ENCODE data around the gene RPS6KL1.

Gene RPS6KL1, protein sequence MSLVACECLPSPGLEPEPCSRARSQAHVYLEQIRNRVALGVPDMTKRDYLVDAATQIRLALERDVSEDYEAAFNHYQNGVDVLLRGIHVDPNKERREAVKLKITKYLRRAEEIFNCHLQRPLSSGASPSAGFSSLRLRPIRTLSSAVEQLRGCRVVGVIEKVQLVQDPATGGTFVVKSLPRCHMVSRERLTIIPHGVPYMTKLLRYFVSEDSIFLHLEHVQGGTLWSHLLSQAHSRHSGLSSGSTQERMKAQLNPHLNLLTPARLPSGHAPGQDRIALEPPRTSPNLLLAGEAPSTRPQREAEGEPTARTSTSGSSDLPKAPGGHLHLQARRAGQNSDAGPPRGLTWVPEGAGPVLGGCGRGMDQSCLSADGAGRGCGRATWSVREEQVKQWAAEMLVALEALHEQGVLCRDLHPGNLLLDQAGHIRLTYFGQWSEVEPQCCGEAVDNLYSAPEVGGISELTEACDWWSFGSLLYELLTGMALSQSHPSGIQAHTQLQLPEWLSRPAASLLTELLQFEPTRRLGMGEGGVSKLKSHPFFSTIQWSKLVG

DNA sequence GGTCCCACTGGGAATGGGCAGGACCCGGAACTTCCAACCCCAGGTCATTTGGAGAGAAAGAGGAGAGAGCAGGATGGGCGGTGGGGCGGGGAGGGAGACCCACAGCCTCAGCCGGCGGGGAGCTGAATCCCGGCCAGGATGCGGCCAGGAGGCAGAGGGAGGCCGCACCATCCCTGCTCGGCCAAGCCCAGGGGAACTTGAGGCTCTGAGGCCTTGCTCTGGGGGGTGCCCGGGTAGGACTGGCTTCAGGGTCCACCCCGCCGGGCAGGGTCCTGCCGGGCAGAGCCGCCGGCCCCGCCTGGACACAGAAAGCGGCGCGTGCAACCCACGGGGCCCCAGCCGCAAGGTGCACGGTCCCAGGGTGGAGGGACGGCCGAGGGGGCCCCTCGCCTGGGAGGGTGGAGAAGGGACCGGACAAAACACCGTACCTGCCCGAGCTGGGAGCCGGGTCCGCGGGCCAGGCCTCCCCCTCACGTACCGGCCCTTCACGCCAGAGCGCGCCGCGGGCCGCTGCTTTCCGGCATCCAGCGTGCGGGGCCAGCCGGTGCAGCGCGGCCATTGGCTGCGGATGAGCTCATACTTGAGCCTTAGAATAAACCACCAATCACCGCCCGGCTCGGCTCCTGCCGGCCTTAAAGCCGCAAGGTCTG, at the start of gene RPS6KL1:
RPS6KL1 (minus strand) TSS at position 509 of the 650 bp plus-strand sequence. CDS start 1,719 bp downstream, outside the sequence.
- DNase-seq = peak; percentile 90

DNA sequence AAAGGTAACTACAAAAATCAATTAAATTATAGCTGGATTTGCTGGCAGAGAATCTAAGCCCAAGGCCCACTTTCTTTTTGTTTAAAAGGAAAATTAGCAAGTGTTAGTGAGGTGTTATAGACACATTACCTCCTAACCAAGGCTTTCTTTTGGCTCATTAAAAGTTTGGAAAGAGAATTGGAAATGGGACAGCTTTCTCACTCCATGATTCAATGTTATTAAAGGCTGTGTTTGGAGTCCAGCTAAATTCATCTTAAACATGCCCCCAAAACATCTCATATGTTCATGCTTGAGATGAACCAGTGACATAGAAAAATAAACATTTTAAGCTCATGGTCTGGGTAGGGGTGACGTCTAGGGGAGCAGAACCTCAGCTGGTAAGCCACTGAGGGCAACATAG, 45.8 kb upstream of the RPS6KL1 start:
- no peak for DNase-seq

DNA sequence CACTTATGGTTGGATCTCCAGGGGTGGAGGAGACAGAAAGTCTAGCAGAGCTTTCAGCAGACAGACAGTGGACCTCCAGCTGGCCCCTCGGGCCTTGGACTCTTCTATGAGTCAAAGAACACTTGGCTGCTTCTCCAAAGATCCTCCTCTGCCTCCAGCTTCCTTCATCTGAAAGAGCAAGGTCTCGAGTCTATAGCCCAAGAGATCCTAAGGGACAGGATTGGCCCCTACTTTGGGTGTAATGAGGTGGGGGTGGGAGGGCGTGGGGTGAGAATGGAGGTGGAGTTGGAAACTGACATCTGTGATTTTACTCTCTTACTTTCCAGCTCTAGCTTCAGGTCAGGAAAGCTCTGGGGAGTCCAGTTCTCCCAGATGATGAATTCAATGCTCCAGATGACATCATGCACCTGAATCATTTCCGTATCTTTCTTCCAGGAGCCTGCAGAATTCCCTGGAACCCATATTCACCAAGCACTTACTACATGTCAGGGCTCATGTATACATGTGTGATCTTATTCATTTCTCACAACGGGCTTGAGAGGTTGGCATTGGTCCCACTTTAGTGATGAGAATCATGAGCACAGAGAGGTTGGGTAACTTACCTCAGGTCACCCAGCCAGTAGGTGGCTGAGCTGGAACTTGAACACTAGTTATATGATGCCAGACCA, 42.6 kb upstream of the RPS6KL1 start:
- DNase-seq = no peak

DNA sequence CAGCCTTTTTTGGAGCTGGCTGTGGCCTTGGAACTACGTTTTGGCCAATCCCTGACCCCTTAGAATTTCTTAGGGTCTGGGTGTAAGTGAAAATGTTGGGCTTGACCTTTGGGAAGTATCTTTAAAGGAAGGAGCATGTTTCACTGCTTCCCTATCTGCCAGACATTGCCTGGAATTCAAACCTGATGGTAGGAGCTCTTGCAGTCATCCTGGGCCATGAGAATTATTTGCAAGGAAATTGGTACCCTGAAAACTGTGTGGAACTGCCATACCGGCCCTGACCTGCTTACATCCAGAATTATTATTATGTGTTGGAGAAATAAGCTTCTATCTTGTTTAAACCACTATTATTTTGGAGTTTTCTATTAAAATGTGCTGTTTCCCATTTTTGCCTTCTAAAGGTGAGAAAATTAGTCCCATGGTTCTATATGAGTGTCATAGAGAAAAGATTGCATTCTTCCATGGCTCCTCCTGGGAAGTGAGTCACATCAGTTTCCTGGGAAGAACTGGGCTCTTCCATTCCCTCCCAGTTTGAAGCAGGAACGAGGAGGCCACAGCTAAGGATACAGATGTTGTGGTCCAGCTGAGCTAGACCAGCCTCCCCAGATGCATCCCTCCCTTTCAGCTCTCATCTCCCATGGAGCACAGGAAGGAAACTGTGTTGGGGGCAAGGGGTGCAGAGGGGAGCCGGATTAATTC, 41.9 kb upstream of the RPS6KL1 start:
- no peak for DNase-seq

DNA sequence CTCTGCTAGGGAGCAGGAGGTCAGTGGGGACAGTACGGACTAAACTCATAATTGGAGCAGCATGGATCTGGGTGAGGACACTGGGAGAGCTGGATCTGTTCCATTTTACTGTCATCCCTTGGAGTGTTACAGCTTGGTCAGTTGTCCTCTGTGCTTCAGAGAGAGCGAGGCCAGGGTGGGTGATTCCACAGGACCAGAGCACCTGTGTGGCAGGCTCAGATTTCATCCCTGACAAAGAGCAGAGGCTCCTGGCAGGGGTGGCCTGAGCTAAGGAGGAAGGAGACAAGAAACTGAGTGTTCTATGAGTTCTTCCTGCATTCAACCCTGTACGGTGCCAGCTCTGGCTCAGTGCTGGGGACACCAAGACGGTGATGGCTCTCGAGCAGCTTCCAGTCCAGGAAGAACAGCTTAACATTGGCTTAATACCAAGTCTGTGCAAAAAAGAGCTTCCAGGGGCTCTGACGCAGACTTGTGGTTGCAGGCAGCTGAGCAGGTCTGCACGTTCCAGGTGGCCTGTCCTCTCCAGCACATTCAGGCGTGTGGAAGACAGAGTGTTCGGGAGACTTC, 40.7 kb upstream of the RPS6KL1 start:
- no peak for DNase-seq

DNA sequence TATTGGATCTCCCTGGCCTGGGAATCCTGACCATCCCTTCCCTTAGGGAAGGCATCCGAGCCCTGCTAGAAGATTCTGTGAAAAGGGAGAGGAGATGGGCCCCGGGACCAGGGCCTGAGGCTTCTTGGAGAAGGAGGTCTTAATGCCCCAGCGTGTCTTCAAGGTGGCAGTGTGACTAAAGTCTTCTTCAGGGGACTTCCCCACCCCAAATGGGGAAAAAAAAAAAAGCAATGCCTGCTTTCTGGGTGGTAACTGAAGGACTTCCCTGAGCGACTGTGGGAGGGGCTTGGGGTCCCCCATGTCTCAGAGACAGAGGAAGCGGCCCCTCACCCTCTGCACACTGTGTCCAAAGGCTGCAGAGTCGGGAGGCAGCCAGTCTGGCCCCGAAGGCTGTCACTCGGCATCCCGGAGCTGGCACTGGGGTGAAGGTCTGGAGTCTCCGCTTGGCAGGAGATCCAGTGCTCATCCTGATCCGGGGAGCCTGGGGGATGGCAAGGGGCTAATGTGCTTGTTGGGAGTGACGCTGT, 40.2 kb upstream of the RPS6KL1 start:
- DNase-seq = no peak

DNA sequence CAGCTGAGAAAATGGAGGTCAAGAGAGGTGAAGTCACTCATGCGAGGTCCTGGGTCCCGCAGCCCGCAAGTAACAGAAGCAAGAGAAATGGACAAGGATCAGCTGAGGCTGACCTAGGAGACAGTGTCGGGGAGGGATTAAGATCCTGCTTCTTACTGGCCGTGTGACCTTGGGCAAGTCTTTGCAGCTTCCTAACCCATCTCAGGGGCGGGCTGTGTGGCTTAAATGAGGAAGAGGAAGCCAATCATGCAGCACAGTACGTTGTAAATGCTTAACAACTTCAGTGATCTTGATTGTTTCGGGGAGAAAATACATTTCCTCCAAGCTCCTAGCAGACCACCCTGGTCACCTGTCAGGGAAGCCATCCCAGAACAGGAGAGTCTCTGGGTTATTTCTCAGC, 39.4 kb upstream of the RPS6KL1 start:
- no peak for DNase-seq

DNA sequence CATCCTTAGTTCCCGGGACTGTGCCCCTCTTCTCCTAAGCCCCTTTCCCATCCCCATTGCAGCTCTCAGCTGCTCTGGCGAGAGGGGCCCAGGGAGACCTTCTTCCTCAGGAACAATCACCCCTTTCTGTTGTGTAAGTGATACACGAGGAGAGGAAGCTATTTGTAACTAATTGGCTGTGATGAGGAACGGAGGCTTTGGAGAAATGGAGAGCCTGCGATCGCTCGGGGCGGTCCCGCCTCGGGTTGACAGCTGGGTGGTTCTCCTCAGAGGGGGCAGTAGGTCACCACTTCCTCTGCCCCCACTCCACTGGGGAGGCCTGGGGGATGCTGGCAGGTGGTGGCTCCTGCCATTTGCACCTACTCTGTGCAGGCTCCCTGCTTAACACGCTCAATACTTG, 39.0 kb upstream of the RPS6KL1 start:
- peak; percentile 54 for DNase-seq

DNA sequence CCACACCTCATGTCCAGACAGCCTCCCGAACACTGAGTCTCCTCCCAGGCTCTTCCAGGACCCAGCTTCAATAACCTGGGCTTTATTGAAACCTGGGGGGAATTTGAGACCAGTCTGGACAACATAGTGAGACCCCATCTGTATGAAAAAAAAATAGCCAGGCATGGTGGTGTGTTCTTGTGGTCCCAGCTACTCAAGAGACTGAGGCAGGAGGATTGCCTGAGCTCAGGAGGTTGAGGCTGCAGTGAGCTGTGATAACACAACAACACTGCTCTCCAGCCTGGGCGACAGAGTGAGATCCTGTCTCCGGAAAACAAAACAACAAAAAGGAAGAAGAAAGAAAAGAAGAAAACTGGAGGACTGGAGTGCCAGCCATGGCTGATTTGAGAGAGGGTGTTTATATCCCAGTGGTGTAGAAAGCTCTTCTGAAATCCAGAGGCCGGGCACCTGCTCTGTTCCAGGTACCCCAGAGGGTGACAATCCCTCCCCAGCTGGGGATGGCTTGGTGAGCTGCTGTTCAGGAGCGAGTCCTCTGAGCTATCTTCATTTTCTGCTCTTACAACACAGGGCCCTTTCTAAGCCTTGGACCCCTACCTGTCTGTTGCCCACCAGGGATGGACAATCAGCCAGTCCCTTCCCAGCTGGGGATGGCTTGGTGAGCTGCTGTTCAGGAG, 38.3 kb upstream of the RPS6KL1 start:
- DNase-seq = no peak

DNA sequence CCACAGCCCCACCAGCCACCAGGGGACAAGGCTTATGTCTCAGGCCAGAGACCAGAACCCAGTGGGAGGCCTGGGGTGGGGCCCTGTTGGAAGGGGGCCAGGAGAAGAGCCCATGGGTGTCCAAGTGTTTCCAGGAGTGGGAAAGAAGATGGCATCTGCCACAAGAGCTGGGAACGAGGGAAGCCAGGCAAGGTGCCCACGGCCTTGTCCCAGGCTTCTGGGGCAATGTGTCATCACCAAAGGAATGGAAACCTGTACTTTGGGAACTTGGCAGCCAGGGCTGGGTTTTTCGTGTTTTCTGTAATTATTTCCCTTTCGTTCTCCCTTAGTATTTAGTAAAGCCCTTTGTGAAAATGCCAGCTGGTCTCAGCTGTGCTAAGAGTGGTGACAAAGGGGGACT, 37.7 kb upstream of the RPS6KL1 start:
- no peak for DNase-seq

DNA sequence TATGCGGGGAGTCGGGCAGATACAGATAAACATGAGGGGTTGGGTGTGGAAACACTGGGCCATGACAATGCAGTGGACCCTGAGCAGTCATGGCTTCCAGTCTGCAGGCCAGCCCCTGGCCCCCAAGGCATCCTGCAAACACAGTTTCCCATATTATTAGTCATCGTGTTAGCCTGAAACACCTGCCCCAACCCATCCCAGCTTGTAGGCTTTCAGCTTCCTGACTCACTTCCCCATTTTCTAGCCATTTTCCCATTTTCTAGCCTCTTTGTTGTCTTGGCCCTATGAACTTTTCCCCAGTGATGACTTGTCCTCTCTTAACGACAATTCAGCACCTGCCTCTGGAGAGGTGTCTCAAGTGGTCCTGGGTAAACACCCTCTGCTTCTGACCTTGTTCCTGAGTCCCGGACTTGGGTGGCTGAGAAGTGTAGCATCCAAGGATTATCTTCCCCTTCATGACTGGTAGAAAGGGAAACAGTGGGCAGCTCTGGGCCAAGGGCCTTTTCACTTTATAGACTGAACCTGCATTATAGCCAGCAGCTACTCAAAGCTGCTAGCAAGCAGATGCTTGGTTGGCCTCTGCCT, 36.6 kb upstream of the RPS6KL1 start:
- no peak for DNase-seq

DNA sequence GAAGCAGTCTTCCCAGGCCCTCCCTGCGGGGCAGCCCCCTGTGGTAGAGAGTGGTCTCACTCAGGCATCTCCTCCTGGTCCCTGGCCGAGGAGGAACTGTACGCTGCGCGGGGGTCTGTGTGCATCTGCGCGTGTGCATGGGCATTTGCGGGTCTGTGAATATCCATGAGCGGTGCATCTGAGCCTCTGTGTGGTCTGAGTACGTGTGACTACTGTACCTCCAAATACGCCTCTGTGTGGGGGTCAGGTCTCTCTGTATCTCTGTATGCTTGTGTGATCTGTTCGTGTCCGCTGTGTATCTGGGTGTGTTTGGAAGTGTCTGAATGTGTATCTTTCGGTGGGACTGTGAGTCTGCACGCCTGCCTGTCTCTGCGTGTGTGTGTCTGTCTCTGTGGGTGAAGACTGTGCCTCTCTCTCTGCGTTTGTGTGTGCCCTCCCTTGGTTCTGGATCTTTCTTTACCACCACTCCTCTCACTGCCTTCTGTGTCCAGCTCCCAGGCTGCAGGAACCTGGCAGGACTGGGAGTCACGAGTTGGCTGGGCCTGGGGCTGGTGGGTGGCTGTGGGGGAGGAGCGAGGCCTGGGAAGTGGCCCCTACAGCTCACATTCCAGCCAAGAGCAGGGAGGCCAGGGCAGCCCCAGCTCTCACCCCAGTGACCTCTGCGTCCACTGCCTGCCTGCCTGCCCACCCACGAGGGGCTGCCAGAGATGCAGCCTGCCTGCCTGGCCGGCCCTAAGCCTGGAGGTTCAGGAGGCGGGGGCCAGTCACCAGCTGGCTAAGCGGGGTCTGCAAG, 33.4 kb upstream of the RPS6KL1 start:
- peak; percentile 52 for DNase-seq

DNA sequence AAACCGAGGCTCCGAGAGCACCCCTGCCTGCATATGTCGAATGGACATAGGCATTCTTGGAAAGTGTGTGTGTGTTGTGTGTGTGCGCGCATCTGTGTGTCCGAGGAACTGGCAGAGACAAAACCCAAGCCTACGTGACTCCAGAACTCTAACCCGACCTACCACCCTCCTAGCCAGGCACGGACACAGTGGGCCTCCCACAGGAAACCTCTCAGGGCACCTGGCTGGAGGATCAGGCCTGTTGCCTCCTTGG, 32.9 kb upstream of the RPS6KL1 start:
- peak; percentile 51 for DNase-seq

DNA sequence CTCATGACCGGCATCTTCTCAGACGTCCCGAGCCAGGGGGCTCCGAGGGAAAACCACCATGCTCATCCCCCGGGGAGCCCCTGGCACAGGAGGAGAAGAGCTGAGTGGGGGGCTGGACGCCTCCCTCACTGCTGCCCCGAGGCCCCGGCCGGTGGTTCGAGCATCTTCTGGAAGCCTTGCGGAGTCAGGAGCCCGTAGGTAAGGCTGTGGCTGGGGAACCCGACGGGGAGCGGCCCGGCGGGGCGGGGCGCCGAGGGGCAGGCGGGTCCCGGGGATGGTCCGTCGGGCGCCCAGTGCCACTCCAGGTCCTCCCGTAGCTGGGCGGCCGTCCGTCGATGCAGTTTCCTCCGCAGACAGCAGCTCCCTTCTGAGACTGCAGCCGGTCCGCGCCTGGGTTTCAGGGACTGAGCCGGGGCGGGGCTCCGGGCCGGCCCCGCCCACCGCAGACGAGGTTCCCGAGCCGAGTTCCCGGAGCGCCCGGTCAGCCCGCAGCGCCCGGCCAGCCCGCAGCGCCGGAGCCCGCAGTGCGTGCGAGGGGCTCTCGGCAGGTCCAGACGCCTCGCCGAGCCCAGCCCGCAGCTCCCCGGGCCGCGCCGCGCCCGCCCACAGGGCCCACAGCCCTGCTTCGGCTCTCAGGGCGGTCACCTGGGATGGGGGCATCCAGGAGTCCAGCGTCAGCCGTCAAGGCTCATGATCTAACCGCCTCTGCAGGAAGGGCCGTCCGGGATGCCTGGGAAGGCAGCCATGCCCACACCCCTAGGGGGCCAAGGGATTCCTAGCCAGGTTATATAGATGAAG, 32.4 kb upstream of the RPS6KL1 start, which contains the start of gene PGF:
PGF (minus strand) TSS at position 369 of the 798 bp plus-strand sequence; CDS start at position 14, 355 bp downstream.
- DNase-seq = peak; percentile 68

DNA sequence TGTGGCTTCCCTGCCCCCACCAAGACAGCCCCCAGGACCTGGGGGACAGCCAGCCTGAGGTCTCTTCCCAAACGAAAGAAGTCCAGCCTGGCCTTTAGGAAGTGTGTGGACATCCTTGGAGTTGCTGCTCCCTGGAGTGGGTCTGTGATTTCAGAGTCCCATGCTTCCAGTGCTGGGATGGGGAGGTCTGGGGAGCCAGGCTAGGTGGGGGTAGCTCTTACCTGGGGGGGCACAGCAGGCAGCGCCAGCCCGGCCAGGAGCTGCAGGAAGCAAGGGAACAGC, 31.8 kb upstream of the RPS6KL1 start:
- DNase-seq = no peak

DNA sequence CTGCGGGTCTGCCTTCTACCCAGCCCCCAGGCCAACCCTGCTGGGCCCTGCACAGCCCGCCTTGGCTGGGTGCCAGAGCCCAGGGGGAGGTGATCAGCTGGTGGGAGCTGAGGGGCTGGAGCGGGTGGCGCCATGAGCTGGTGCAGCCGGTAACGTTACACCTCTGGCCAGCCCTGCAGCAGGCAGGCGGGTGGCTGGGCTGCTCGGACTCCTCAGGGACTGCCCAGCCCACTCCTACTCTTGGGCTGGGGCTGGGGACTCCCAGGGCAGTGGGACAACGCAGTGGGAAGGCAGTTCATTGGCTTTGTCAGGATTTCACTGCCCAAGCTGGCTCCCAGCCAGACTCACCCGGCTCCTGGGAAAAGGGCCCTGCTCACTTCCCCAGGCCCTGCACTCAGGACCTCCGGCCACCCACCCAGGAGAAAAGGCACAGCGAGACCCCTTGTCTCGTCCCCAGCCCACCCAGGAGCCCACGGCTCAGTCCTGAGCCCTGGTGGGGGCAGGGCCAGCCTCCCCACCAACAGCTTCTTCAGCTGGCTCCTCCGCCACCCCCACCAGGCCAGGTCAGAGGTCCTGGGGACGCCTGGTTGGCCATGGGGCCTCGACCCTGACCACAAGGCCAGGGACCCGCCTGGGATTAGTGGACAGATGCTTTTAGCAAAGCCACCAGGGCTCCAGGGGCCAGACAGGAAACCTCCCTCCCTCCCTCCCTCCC, 31.3 kb upstream of the RPS6KL1 start:
- DNase-seq = peak; percentile 65

DNA sequence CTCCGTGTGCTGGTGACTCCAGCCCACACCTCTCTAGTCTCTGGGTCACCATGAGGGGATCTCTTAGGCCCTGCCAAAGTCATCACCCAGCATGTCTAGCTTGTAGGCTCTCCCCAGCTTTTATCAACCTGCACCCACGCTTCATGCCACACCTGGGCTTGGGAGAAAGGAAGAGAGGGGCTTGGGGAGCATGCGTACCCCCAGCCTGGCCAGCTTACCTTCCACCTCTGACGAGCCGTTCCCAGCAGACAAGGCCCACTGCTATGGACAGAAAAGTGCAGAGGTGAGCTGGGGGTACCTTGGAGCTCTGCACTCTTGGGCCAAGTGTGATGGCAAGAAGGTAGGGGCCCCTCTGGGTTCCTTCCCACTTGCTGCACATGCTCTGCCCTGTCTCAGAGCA, 30.6 kb upstream of the RPS6KL1 start:
- no peak for DNase-seq

DNA sequence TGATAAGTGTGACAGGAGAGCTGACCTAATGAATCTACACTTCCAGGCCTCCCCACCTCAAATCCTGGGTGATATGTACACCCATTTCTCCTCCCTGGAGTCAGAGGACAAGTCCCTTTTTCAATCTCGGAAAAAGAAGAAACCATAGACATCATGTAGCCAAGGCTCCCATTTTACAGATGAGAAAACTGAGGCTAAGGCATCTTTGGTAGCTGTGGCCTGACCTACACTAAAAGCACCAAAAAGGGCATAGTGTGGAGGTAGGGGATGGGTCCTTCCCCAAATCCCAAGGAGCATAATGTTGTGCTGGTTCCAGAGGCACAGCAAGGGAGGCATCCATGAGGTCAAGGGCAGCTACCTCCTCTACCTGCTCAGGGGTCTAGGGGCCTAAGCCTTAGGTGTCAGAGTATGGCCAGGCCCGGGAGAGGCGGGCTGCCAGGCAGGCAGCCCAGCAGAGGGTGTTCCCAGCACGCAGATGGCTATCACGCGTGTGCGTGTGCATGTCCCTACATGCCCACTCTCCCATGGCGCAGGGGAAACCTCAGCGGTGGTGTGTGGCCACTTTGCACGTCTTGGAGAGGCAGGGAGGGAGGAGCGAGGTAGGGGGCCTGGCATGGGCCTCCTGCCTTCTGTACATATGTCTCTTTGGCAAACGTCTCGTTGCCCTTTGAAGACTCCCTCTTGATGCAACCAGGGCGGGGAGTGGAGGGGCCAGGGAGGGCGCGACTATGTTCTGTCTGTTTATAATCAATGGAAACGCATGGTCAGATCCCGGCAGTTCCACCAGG, 29.8 kb upstream of the RPS6KL1 start:
- no peak for DNase-seq

All from retina (tissue), 1 donor.